SK-N-SH (cell line): Measurements from ENCODE around the gene ANKH. TPM values are rescaled to one million over a fixed set of nuclear protein-coding genes. Genes with fewer than 3 reads are reported as not detected.

Experiments used
- CTCF ChIA-PET: fragments of 300-600, 350-600 bp; formaldehyde crosslinking; extraction: SDS; loops from one replicate; lab custom pipeline; 2021; lab: Yijun Ruan, JAX
- POLR2A ChIA-PET: fragments of 350-600 bp; sonication (Branson Sonifier 250); formaldehyde crosslinking; extraction: SDS; loops from one replicate; lab custom pipeline; 2020; ENCODE audit warnings: antibody characterized with exemption, inconsistent platforms; lab: Yijun Ruan, JAX
- DNase-seq: peaks from one replicate; pipeline ENCODE4 v3.0.0; 2012
- H2AFZ ChIP-seq: fragments of 200-600 bp; sonication (generic); 2 replicates; pipeline ENCODE4 v1.8.1; 2016; ENCODE audit warnings: antibody characterized with exemption, mild to moderate bottlenecking, low read depth
- H3F3A ChIP-seq: fragments of 200-600 bp; sonication (generic); replicated peaks from 2 replicates; pipeline ENCODE3; 2016; ENCODE audit warnings: antibody characterized with exemption, mild to moderate bottlenecking; ENCODE audit not compliant: insufficient read depth
- H3K27ac ChIP-seq, 2 experiments: fragments of 200-500 bp in 1 of 2; fragments of 200-600 bp in 1 of 2; sonication (Bioruptor generic) in 1 of 2; sonication (generic), shearing (Covaris generic) in 1 of 2; 2 replicates each; pipeline versions ENCODE4 v1.5.1 to v1.6.1; 2014 to 2016; ENCODE audit warnings: low read depth in 2 of 2, inconsistent platforms in 1 of 2, low read length in 1 of 2, mild to moderate bottlenecking in 1 of 2, mixed read lengths in 1 of 2
- H3K27me3 ChIP-seq: fragments of 200-600 bp; sonication (generic), shearing (Covaris generic); 2 replicates; pipeline ENCODE4 v1.6.1; 2016; ENCODE audit warnings: mixed run types; ENCODE audit not compliant: insufficient read depth
- H3K36me3 ChIP-seq, 2 experiments: fragments of 200-500 bp in 1 of 2; fragments of 200-600 bp in 1 of 2; sonication (Bioruptor generic) in 1 of 2; sonication (generic) in 1 of 2; replicated peaks in 1 of 2; 2 replicates each; pipeline versions ENCODE3 to v1.5.1; 2014 to 2016; ENCODE audit warnings: low read length in 1 of 2, mild to moderate bottlenecking in 1 of 2; ENCODE audit not compliant: insufficient read depth in 2 of 2, control insufficient read depth in 1 of 2
- H3K4me1 ChIP-seq, 2 experiments: fragments of 200-500 bp in 1 of 2; fragments of 200-600 bp in 1 of 2; sonication (Bioruptor generic) in 1 of 2; sonication (generic), shearing (Covaris generic) in 1 of 2; 2 replicates each; pipeline versions ENCODE4 v1.5.1 to v1.6.1; 2014 to 2016; ENCODE audit warnings: low read depth in 1 of 2, low read length in 1 of 2, mixed run types in 1 of 2; ENCODE audit not compliant: insufficient read depth in 2 of 2, control insufficient read depth in 1 of 2
- H3K4me2 ChIP-seq: fragments of 200-600 bp; sonication (generic), shearing (Covaris generic); 2 replicates; pipeline ENCODE4 v1.6.1; 2017; ENCODE audit warnings: mixed run types
- H3K4me3 ChIP-seq, 2 experiments: fragments of 200-500 bp in 1 of 2; fragments of 200-600 bp in 1 of 2; sonication (Bioruptor generic) in 1 of 2; sonication (generic), shearing (Covaris generic) in 1 of 2; 2 replicates each; pipeline versions ENCODE4 v1.5.1 to v1.8.1; 2014 to 2016; ENCODE audit warnings: low read depth in 2 of 2, inconsistent platforms in 1 of 2, low read length in 1 of 2, mild to moderate bottlenecking in 1 of 2, mixed read lengths in 1 of 2, moderate library complexity in 1 of 2
- H3K79me2 ChIP-seq: fragments of 200-600 bp; sonication (generic); 2 replicates; pipeline ENCODE4 v1.8.1; 2017; ENCODE audit warnings: mild to moderate bottlenecking; ENCODE audit not compliant: insufficient read depth
- H3K9ac ChIP-seq: fragments of 200-600 bp; sonication (generic); 2 replicates; pipeline ENCODE4 v1.6.1; 2017; ENCODE audit warnings: mixed run types
- H3K9me2 ChIP-seq: fragments of 200-600 bp; sonication (generic); 2 replicates; pipeline ENCODE4 v1.6.1; 2017; ENCODE audit warnings: mixed run types
- H3K9me3 ChIP-seq: fragments of 200-600 bp; sonication (generic); 2 replicates; pipeline ENCODE4 v1.6.1; 2017; ENCODE audit warnings: mixed run types, mild to moderate bottlenecking, moderate library complexity
- H4K20me1 ChIP-seq: fragments of 200-600 bp; sonication (generic); 2 replicates; pipeline ENCODE4 v1.6.1; 2017; ENCODE audit warnings: mild to moderate bottlenecking, mixed run types; ENCODE audit not compliant: insufficient read depth
- FOXM1 ChIP-seq: IDR thresholded peaks from 2 replicates; pipeline ENCODE4 v1.4.0; 2012; ENCODE audit warnings: low read depth, mild to moderate bottlenecking
- IRF3 ChIP-seq: fragments of 150-350 bp; IDR thresholded peaks from 2 replicates; pipeline ENCODE4 v1.6.1; 2016; ENCODE audit warnings: mild to moderate bottlenecking, low read depth, low read length
- MAX ChIP-seq: IDR thresholded peaks from 2 replicates; pipeline ENCODE4 v1.4.0; 2012; ENCODE audit warnings: low read depth
- NRF1 ChIP-seq: IDR thresholded peaks from 2 replicates; pipeline ENCODE4 v1.6.1; 2012; ENCODE audit warnings: low read depth, mild to moderate bottlenecking, low read length
- PBX3 ChIP-seq: IDR thresholded peaks from 2 replicates; pipeline ENCODE4; 2012
- RAD21 ChIP-seq: IDR thresholded peaks from 2 replicates; pipeline ENCODE4 v1.6.1; 2012; ENCODE audit warnings: mild to moderate bottlenecking, low read length
- REST ChIP-seq: IDR thresholded peaks from 2 replicates; pipeline ENCODE4 v1.6.1; 2012; ENCODE audit warnings: mild to moderate bottlenecking, low read depth, low read length, moderate library complexity
- SMC3 ChIP-seq: IDR thresholded peaks from 2 replicates; pipeline ENCODE4 v1.6.1; 2012; ENCODE audit warnings: low read depth, low read length, improper control_type of control experiment
- TAF1 ChIP-seq: IDR thresholded peaks from 2 replicates; pipeline ENCODE4 v1.6.1; 2012; ENCODE audit warnings: low read depth, mild to moderate bottlenecking, low read length, moderate library complexity, borderline replicate concordance
- TCF12 ChIP-seq: IDR thresholded peaks from 2 replicates; pipeline ENCODE4 v1.4.0; 2012
- USF1 ChIP-seq: IDR thresholded peaks from 2 replicates; pipeline ENCODE4 v1.4.0; 2012; ENCODE audit warnings: low read depth, borderline replicate concordance
- ZBTB33 ChIP-seq: IDR thresholded peaks from 2 replicates; pipeline ENCODE4 v1.4.0; 2012; ENCODE audit warnings: low read depth, borderline replicate concordance
- WGBS: methylation state at CpG from one replicate; pipeline ENCODE4 v1.1.6; 2017; ENCODE audit warnings: low lambda C conversion rate; 5-methylcytosine and 5-hydroxymethylcytosine counted together
- polyA plus RNA-seq, 3 experiments: library from polyadenylated mRNA; depleted of rRNA; stranded (reverse); fragments of >200 nt; gene quantifications; 2 replicates each; pipeline ENCODE4 v1.2.3, GENCODE V29; 2012

ANKH gene
- polyA plus RNA-seq, 1 of the 3 experiments (the other 2 are of a cell fraction) = 22.0 TPM

- CTCF ChIA-PET = interaction anchor here (1.0 to 2.9 kb wide), 3 partner anchors 270 to 281 kb away, joined by 3 to 30 read pairs (median 11); no protein-coding TSS in a partner anchor
Measured at GRCh38 chr5:14732991-14733390, 138.6 kb downstream of the ANKH start.

GRCh38 chr5:14730881-14731280 is 140.7 kb downstream of the ANKH start:
- H3F3A ChIP-seq = no peaks in the 10 kb centered on the region
- H3K4me3 ChIP-seq = no peak overlapping the region
- no peak for DNase-seq
- no peak overlapping the region for H3K27ac ChIP-seq
- WGBS = 93% methylated on average over 15 of the region's 15 CpGs
- peaks cover 0 to 13% of the 10 kb centered on the region in 2 experiments for H3K36me3 ChIP-seq
- no peaks in the 10 kb centered on the region for H3K27me3 ChIP-seq
- no peaks in the 10 kb centered on the region for H3K9me3 ChIP-seq
- H3K4me1 ChIP-seq = 0 out of 4 replicates have a peak, but pooled peaks cover 0 to 7% of the 10 kb centered on the region in 2 experiments
- no peak overlapping the region for H3K9ac ChIP-seq
- H3K9me2 ChIP-seq = no peaks in the 10 kb centered on the region
- ChIA-PET CTCF (interaction anchor here (0.6 to 7.0 kb wide), 4 partner anchors 272 to 283 kb away, joined by 3 to 203 read pairs (median 18); no protein-coding TSS in a partner anchor), POLR2A (no interaction called here)
- H4K20me1 ChIP-seq = no peaks in the 10 kb centered on the region
- H3K4me2 ChIP-seq = no peak overlapping the region
- no peak for TF ChIP-seq USF1
- TF ChIP-seq, all 33 proteins: peak for 0
- Histone ChIP-seq H3K79me2 (no peaks in the 10 kb centered on the region), H2AFZ (no peak overlapping the region)

More at GRCh38 chr5:14732991-14733390, 138.6 kb downstream of the ANKH start:
- no peak for TF ChIP-seq TAF1
- TF ChIP-seq FOXM1 = no peak
- Histone ChIP-seq H3K9me3 (no peaks in the 10 kb centered on the region), H3K9me2 (no peaks in the 10 kb centered on the region), H3K79me2 (no peaks in the 10 kb centered on the region), H3K4me3 (no peak overlapping the region), H3K9ac (no peak overlapping the region), H3K4me2 (no peak overlapping the region), H3K27ac (no peak overlapping the region), H3K4me1 (no peaks in the 10 kb centered on the region), H3K27me3 (no peaks in the 10 kb centered on the region), H4K20me1 (no peaks in the 10 kb centered on the region), H3K36me3 (peaks cover 0 to 13% of the 10 kb centered on the region in 2 experiments), H3F3A (no peaks in the 10 kb centered on the region), H2AFZ (no peak overlapping the region)
- POLR2A ChIA-PET = no interaction called here
- WGBS = 85% methylated on average over 6 of the region's 6 CpGs
- no peak for DNase-seq

GRCh38 chr5:14730466-14730865 is 141.1 kb downstream of the ANKH start:
- Histone ChIP-seq H3K27ac (no peak overlapping the region), H3K4me1 (0 out of 4 replicates have a peak, but pooled peaks cover 0 to 7% of the 10 kb centered on the region in 2 experiments), H3F3A (no peaks in the 10 kb centered on the region), H3K9ac (no peak overlapping the region), H3K9me3 (no peaks in the 10 kb centered on the region), H3K36me3 (peaks cover 0 to 13% of the 10 kb centered on the region in 2 experiments), H4K20me1 (no peaks in the 10 kb centered on the region), H3K4me2 (no peak overlapping the region), H3K79me2 (no peaks in the 10 kb centered on the region), H2AFZ (no peak overlapping the region), H3K4me3 (no peak overlapping the region), H3K27me3 (no peaks in the 10 kb centered on the region), H3K9me2 (no peaks in the 10 kb centered on the region)
- no peak for DNase-seq
- ChIA-PET CTCF (interaction anchor here (7.0 kb wide), 1 partner anchor 272 kb away, joined by 203 read pairs; no protein-coding TSS in a partner anchor), POLR2A (no interaction called here)
- 88% methylated on average over 8 of the region's 13 CpGs for WGBS
- no peak for TF ChIP-seq ZBTB33
- TF ChIP-seq SMC3 = no peak
- TF ChIP-seq REST = no peak
- TF ChIP-seq RAD21 = no peak
- TF ChIP-seq PBX3 = no peak
- TF ChIP-seq MAX = no peak
- TF ChIP-seq IRF3 = no peak
- TF ChIP-seq TCF12 = no peak
- no peak for TF ChIP-seq TAF1
- TF ChIP-seq NRF1 = no peak
